HG02571 (cell line): ENCODE data around the gene ABCG2.
"Not testable (repeated sequence)": the region's sequence is repeated elsewhere in the genome, so short reads cannot be mapped to it uniquely, and the experiment has no call there.

Source experiments
- ATAC-seq: cut with Tn5 transposase; IDR thresholded peaks from one replicate; pipeline ENCODE4 v1.9.1; 2021; ENCODE audit warnings: mild to moderate bottlenecking, moderate library complexity; ENCODE audit not compliant: unreplicated experiment

The ABCG2 gene

GRCh38 chr4:88119943-88120342 is 38.5 kb downstream of the ABCG2 start:
- ATAC-seq, result no peak

- ATAC-seq, result no peak
Measured at GRCh38 chr4:88115587-88115986, 42.9 kb downstream of the ABCG2 start.

GRCh38 chr4:88112856-88113255 is 45.6 kb downstream of the ABCG2 start:
- ATAC-seq, result no peak

GRCh38 chr4:88110826-88111225 is 47.6 kb downstream of the ABCG2 start:
- ATAC-seq, result no peak

- ATAC-seq, result no peak
Measured at GRCh38 chr4:88109123-88109881, 49.1 kb downstream of the ABCG2 start.

GRCh38 chr4:88108747-88109122 is 49.7 kb downstream of the ABCG2 start:
- no peak for ATAC-seq

- ATAC-seq, result not testable (repeated sequence)
Measured at GRCh38 chr4:88108108-88108465, 50.4 kb downstream of the ABCG2 start.

- no peak for ATAC-seq
Measured at GRCh38 chr4:88107406-88108107, 50.9 kb downstream of the ABCG2 start.

- ATAC-seq, result no peak
Measured at GRCh38 chr4:88106205-88106604, 52.2 kb downstream of the ABCG2 start.

GRCh38 chr4:88104902-88105610 is 53.4 kb downstream of the ABCG2 start:
- no peak for ATAC-seq

- ATAC-seq, result no peak
Measured at GRCh38 chr4:88102026-88102425, 56.4 kb downstream of the ABCG2 start.

- ATAC-seq, result no peak
Measured at GRCh38 chr4:88101165-88101564, 57.3 kb downstream of the ABCG2 start.

GRCh38 chr4:88098993-88099752 is 59.3 kb downstream of the ABCG2 start:
- no peak for ATAC-seq

- no peak for ATAC-seq
Measured at GRCh38 chr4:88097781-88098180, 60.7 kb downstream of the ABCG2 start.

- no peak for ATAC-seq
Measured at GRCh38 chr4:88097301-88097700, 61.1 kb downstream of the ABCG2 start.

GRCh38 chr4:88093874-88094273 is 64.6 kb downstream of the ABCG2 start:
- ATAC-seq, result no peak

- no peak for ATAC-seq
Measured at GRCh38 chr4:88091378-88091777, 67.1 kb downstream of the ABCG2 start.

GRCh38 chr4:88090898-88091297 is 67.5 kb downstream of the ABCG2 start:
- no peak for ATAC-seq

- ATAC-seq, result no peak
Measured at GRCh38 chr4:88087004-88087403, 71.4 kb downstream of the ABCG2 start.

GRCh38 chr4:88080626-88081025 is 77.8 kb downstream of the ABCG2 start:
- ATAC-seq, result no peak

GRCh38 chr4:88078579-88078978 is 79.9 kb downstream of the ABCG2 start:
- no peak for ATAC-seq
